AG09319 (cell line): Measurements from ENCODE around the gene MLXIPL.

Experiments
- DNase-seq: peaks from one replicate; pipeline ENCODE4 v3.0.0-alpha.2; 2010; ENCODE audit warnings: low read depth; ENCODE audit errors: extremely low read depth
- CTCF ChIP-seq: IDR thresholded peaks from 2 replicates; pipeline ENCODE4 v1.5.1; 2011; ENCODE audit warnings: low read depth, mild to moderate bottlenecking, inconsistent platforms, low read length, moderate library complexity

Gene MLXIPL

GRCh38 chr7:73606801-73607691, 17.3 kb downstream of the MLXIPL start:
- DNase-seq = no peak

GRCh38 chr7:73605601-73606220, 18.6 kb downstream of the MLXIPL start:
- DNase-seq = no peak
- TF ChIP-seq CTCF = no peak

More at GRCh38 chr7:73606801-73607691, 17.3 kb downstream of the MLXIPL start:
- TF ChIP-seq CTCF = peak; percentile 93

GRCh38 chr7:73602721-73603651, 21.3 kb downstream of the MLXIPL start:
- no peak for TF ChIP-seq CTCF
- DNase-seq = no peak

GRCh38 chr7:73599916-73600315, 24.4 kb downstream of the MLXIPL start:
- no peak for TF ChIP-seq CTCF
- no peak for DNase-seq

- no peak for DNase-seq
- TF ChIP-seq CTCF = no peak
Measured at GRCh38 chr7:73599151-73599882, 25.0 kb downstream of the MLXIPL start.

GRCh38 chr7:73597978-73598782, 26.1 kb downstream of the MLXIPL start:
- no peak for DNase-seq
- no peak for TF ChIP-seq CTCF
